NOMO-1 treated with dmso at 0.1 percent for 144 hours (cell line): Measurements from ENCODE around the gene FHIP2A.
"Not testable (repeated sequence)": the region's sequence is repeated elsewhere in the genome, so short reads cannot be mapped to it uniquely, and the experiment has no call there.

Experiments used
- DNase-seq: peaks from one replicate; lab custom pipeline; 2025; ENCODE audit not compliant: unreplicated experiment; lab: John Stamatoyannopoulos, UW

The FHIP2A gene

DNA sequence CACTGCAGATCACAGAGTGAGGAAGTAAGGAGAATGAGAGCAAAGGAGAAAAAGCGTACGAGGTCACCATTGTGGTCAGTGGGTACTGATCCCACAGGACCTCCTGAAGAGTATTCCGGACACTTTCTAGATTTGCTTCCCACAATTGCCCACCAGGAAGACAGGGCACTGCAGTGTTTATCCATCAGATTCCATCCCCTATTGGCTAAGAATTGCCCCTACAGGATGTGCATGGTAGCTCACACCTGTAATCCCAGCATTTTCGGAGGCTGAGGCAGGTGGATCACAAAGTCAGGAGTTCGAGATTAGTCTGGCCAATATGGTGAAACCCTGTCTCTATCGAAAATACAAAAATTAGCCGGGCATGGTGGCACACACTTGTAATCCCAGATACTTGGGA lies 5.3 kb upstream of the FHIP2A start:
- DNase-seq: no peak

GRCh38 chr10:114819322-114819721 lies 2.3 kb upstream of the FHIP2A start:
- DNase-seq: no peak

DNA sequence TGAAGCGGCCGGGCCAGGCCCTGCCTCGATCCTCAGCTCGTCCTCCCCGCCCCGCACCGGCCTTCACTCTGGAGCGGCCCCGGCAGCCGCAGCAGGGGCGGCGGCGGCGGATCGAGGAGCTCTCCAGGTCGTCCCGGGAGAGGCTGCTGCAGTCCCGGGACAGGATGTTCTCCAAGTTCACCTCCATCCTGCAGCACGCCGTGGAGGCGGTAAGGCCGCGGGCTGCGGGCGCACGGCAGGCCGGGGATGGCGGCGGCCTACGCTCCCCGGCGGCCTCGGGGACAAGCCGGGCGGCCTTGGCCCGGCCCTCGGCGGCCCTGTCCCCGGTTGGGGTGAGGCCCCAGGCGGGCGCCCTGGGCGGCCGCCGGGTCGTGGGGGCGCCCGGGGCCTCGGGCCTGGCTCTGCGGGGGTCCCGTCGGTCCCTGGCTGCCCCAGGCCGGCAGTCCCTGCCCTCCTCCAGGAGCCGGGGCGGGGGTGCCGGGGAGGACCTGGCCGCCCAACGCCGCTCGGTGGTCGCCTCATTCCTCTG lies 399 bp downstream of the FHIP2A start:
- no peak for DNase-seq

DNA sequence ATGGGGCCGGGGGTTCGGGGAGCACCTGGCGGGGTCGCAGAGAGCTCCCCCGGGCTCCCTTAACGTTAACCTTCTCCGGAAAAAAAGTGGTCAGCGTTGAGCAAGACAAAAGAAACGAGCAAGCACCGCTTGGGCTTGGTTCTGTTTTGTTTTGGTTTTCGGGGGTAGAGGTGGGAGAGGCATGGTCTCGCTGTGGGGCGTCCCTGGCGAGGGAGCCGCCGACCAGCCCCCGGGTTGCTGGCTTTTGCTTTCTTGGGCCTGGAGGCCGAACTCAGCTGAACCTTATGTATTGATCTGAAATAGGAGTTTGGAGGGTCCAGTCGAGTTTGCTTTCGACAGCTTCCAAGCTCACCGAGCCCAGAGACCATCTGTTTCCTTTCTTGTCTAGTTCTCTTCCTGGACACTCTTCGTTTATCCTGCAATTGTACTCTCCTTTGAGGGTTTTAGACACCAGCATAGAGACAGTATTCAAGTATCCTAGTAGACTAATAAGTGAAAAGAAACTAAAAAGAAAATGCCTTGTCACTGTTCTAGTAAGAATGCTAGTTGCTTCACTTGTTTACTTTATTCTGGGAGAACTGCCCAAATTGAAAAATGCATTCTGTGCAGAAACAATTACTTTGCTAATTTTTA lies 980 bp downstream of the FHIP2A start:
- no peak for DNase-seq

GRCh38 chr10:114823077-114823463 lies 1.5 kb downstream of the FHIP2A start:
- DNase-seq: no peak

DNA sequence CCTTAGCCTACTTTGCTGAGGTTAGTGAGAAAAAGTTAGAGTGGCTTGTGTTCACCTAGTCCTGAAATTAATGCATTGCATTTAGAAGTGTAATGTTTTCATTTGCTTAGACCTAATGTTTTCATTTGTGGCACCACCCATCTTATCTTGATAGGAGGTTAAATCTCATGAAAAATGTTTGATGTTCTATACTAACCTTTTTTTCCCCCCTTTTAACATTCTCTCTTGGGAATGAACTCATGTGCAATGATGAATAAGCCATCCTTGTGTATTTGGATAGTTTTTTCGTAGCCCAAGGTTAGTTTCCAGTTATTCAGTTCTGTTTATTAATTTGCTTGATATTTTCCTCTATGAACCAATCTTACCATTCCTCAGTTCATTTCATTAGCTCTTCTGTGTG lies 2.8 kb downstream of the FHIP2A start:
- DNase-seq: no peak

- no peak for DNase-seq
Measured at GRCh38 chr10:114825513-114826253, 4.1 kb downstream of the FHIP2A start.

DNA sequence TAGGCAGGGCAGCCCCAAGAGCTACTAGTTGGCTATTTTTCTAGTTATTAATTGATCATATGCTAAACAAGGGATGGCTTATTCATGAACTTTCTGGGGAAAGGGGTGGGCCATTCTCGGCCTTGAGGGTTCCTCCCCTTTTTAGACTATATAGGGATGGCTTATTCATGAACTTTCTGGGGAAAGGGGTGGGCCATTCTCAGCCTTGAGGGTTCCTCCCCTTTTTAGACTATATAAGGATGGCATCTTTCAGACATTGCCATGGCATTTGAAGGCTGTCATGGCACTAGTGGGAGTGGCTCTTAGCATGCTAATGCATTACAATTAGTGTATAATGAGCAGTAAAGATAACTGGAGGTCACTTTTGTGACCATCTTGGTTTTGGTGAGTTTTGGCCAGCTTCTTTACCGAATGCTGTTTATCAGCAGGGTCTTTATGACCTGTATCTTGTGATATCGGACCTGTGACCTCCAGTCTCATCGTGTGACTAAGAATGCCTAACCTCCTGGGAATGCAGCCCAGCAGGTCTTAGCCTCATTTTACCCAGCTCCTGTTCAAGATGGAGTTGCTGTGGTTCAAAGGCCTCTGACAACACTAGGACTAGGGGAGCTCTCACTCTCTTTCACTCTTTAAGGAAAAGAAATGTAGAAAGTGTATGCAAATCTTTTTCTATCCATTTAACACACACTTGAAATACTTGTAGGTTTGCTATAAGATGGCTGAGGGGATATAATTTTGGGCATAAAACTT lies 7.8 kb downstream of the FHIP2A start:
- DNase-seq: no peak

- no peak for DNase-seq
Measured at GRCh38 chr10:114831186-114831867, 9.7 kb downstream of the FHIP2A start.

- DNase-seq: no peak
Measured at GRCh38 chr10:114837690-114838089, 16.1 kb downstream of the FHIP2A start.

DNA sequence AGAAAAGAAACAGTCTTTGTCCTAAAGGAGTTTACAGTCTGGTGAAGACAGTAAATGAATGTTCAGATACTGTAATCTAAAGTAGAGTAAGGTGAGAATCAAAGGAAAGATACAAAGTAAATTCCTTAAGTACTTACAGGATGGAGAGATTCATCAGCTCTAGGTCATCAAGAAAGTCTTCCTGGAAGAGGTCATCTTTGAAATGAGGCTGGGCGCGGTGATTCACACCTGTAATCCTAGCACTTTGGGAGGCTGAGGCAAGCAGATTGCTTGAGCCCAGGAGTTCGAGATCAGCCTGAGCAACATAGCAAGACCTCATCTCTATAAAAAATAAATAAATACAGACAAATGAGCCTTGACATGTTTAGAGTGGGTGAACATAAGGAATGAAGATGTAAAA lies 18.3 kb downstream of the FHIP2A start:
- DNase-seq: no peak

DNA sequence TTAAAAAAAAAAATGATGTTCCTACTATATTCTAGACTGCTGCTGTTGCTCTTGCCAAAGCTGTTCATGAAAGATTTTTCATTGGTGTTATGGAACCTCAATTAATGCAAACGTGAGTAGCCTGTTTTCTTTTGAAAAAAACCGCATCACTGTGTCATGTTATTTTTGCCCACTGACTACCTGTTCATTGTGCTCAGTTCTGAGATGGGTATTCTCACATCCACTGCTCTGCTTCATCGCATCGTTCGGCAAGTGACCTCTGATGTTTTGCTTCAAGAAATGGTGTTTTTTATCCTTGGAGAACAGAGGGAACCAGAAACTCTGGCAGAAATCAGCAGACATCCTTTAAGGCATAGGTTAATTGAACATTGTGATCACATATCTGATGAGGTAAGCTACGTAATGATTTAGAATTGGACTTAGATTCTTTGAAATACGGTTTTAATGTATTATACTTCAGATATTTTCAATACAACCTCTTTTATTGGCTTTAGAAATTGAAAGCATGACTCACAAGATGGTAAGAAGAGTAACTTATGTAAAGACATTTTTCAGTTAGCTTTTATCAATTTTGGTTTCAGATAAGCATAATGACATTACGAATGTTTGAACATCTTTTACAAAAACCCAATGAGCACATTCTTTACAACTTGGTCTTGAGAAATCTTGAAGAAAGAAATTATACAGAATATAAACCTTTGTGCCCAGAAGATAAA lies 24.6 kb downstream of the FHIP2A start:
- DNase-seq: no peak

- not testable (repeated sequence) for DNase-seq
Measured at GRCh38 chr10:114847517-114847916, 25.9 kb downstream of the FHIP2A start.

DNA sequence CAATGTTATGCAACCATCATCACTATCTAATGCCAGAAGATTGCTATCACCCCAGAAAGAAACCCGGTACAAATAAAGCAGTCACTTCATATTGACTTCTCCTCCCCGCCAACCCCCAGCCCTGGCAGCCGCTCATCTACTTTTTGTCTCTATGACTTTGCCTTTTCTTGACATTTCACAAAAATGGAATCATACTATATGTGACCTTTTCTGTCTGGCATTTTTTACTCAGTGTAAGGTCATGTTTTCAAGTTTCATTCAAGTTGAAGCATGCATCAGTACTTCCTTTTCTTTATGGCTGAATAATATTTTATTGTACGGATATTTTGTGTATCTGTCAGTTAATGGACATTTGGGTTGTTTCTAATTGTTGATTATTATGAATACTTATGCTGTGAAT lies 28.1 kb downstream of the FHIP2A start:
- DNase-seq: no peak

DNA sequence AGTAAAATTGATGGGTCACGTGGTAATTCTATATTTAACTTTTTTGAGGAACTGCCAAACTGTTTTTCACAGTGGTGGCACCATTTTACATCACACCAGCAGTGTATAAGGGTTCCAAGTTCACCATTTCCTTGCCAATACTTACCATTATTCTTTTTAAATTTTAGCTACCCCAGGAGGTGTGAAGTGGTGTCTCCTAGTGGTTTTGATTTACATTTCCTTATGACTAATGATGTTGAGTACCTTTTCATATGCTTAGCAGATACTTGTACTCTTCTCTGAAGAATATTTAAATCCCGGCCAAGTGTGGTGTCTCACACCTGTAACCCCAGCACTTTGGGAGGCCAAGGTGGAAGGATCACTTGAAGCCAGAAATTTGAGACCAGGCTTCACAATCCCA lies 28.5 kb downstream of the FHIP2A start:
- no peak for DNase-seq

GRCh38 chr10:114851336-114851735 lies 29.8 kb downstream of the FHIP2A start:
- no peak for DNase-seq

DNA sequence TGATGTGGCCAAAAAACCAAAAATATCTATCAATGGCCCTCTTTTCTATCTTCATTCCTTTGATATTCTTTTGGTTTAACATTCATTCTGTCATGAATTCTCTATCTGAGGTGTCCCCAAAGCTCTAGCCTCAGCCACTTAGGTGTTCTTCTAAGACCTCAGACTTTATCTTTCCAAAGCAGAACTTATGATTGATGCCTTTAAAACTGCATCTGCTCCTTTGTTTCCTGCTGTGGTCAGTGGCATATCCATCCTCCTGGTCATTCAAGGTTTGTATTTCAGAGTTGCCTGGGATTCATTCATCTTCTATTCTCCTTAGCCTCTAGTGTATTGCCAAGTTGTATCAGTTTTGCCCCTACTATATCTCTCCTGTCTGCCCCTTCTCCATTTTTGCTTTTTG lies 30.6 kb downstream of the FHIP2A start:
- DNase-seq: no peak

DNA sequence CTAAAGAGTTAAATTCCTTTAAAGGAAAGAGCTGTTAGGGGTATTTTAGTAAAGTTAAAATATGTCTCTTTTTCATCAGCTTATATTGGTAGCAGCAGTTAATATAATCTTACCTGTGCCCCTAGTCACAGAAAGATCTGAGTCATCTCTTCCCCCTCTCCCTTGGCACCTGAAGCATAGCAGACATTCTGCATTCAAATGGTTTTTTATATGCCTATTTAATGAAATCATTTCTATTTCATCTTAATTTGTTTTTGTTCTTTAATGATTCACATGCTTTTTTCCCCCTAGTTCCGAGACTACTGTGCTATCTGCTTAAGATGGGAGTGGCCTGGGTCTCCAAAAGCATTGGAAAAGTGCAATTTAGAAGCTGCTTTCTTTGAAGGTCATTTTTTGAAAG lies 33.3 kb downstream of the FHIP2A start:
- DNase-seq: no peak

GRCh38 chr10:114855776-114856543 lies 34.4 kb downstream of the FHIP2A start:
- DNase-seq: no peak
